HEK293 (cell line): ENCODE data around the gene ZNF483.

Experiments
- CTCF ChIA-PET: fragments of 350-600 bp; formaldehyde crosslinking; extraction: SDS; loops from one replicate; lab custom pipeline; 2021; ENCODE audit warnings: antibody characterized with exemption; lab: Yijun Ruan, JAX
- POLR2A ChIA-PET: fragments of 300-600 bp; formaldehyde crosslinking; extraction: SDS; loops from one replicate; lab custom pipeline; 2020; ENCODE audit warnings: antibody characterized with exemption, inconsistent platforms; lab: Yijun Ruan, JAX
- H3K27ac ChIP-seq: fragments of 200-500 bp; sonication (Bioruptor generic); 2 replicates; pipeline ENCODE4 v1.5.1; 2014; ENCODE audit warnings: low read depth, low read length, control low read depth, inconsistent platforms; ENCODE audit errors: extremely low read depth
- H3K36me3 ChIP-seq, 2 experiments: fragments of 200-500 bp in 1 of 2; sonication (Bioruptor generic) in 1 of 2; 1 replicate in 1 of 2; 2 replicates in 1 of 2; pipeline ENCODE4 v1.5.1; 2014 to 2017; ENCODE audit warnings: inconsistent platforms in 2 of 2, low read length in 2 of 2; ENCODE audit not compliant: control insufficient read depth in 2 of 2, insufficient read depth in 1 of 2
- H3K4me1 ChIP-seq: fragments of 200-500 bp; sonication (Bioruptor generic); 2 replicates; pipeline ENCODE4 v1.5.1; 2014; ENCODE audit warnings: mild to moderate bottlenecking, low read length, inconsistent platforms; ENCODE audit not compliant: control insufficient read depth, insufficient read depth
- H3K4me3 ChIP-seq: 2 replicates; pipeline ENCODE4 v1.5.1; 2011; ENCODE audit warnings: low read depth, mild to moderate bottlenecking, control low read depth, low read length, moderate library complexity
- H3K9me3 ChIP-seq: fragments of 200-500 bp; sonication (Bioruptor generic); 2 replicates; pipeline ENCODE4 v1.5.1; 2014; ENCODE audit warnings: low read depth, low read length, inconsistent platforms; ENCODE audit not compliant: control insufficient read depth, insufficient read depth
- AEBP2 ChIP-seq: fragments of 450-650 bp; formaldehyde crosslinking; IDR thresholded peaks from 2 replicates; pipeline ENCODE4 v1.5.1; 2016; ENCODE audit warnings: missing biosample characterization, missing genetic modification characterization, borderline replicate concordance
- PBX3 ChIP-seq: sonication (generic); formaldehyde crosslinking; IDR thresholded peaks from 2 replicates; pipeline ENCODE4 v1.8.1; 2022; ENCODE audit warnings: mild to moderate bottlenecking, moderate library complexity, missing genetic modification reagents
- SCRT1 ChIP-seq: fragments of 450-650 bp; formaldehyde crosslinking; IDR thresholded peaks from 2 replicates; pipeline ENCODE4 v1.5.1; 2016; ENCODE audit warnings: missing biosample characterization, missing genetic modification characterization, borderline replicate concordance
- SP2 ChIP-seq: fragments of 450-650 bp; formaldehyde crosslinking; IDR thresholded peaks from 2 replicates; pipeline ENCODE4 v1.5.1; 2016; ENCODE audit warnings: missing biosample characterization, missing genetic modification characterization
- ZBTB44 ChIP-seq: fragments of 450-650 bp; IDR thresholded peaks from 2 replicates; pipeline ENCODE4 v1.5.1; 2018; ENCODE audit warnings: missing biosample characterization, mild to moderate bottlenecking, missing genetic modification characterization
- ZBTB7A ChIP-seq: fragments of 450-650 bp; formaldehyde crosslinking; IDR thresholded peaks from 2 replicates; pipeline ENCODE4 v1.5.1; 2016; ENCODE audit warnings: low read depth, missing biosample characterization, missing genetic modification characterization
- ZBTB8A ChIP-seq: fragments of 450-650 bp; formaldehyde crosslinking; IDR thresholded peaks from 2 replicates; pipeline ENCODE4 v1.5.1; 2016; ENCODE audit warnings: missing biosample characterization, missing genetic modification characterization
- ZNF23 ChIP-seq: fragments of 450-650 bp; formaldehyde crosslinking; IDR thresholded peaks from 2 replicates; pipeline ENCODE4 v1.5.1; 2016; ENCODE audit warnings: missing biosample characterization, missing genetic modification characterization, borderline replicate concordance
- ZNF280C ChIP-seq: fragments of 450-650 bp; formaldehyde crosslinking; IDR thresholded peaks from 2 replicates; pipeline ENCODE4 v1.5.1; 2016; ENCODE audit warnings: missing biosample characterization, missing genetic modification characterization
- ZNF292 ChIP-seq: fragments of 450-650 bp; formaldehyde crosslinking; IDR thresholded peaks from 2 replicates; pipeline ENCODE4 v1.5.1; 2016; ENCODE audit warnings: low read depth, missing biosample characterization, missing genetic modification characterization, borderline replicate concordance
- ZNF311 ChIP-seq: fragments of 450-650 bp; formaldehyde crosslinking; IDR thresholded peaks from 2 replicates; pipeline ENCODE4 v1.5.1; 2017; ENCODE audit warnings: missing biosample characterization, missing genetic modification characterization, borderline replicate concordance
- ZNF324 ChIP-seq: fragments of 450-650 bp; formaldehyde crosslinking; IDR thresholded peaks from 2 replicates; pipeline ENCODE4 v1.5.1; 2016; ENCODE audit warnings: missing biosample characterization, missing genetic modification characterization
- ZNF394 ChIP-seq: fragments of 450-650 bp; formaldehyde crosslinking; IDR thresholded peaks from 2 replicates; pipeline ENCODE4 v1.5.1; 2016; ENCODE audit warnings: missing biosample characterization, missing genetic modification characterization, mild to moderate bottlenecking, moderate library complexity, borderline replicate concordance
- ZNF692 ChIP-seq: fragments of 450-650 bp; formaldehyde crosslinking; IDR thresholded peaks from 2 replicates; pipeline ENCODE4 v1.5.1; 2016; ENCODE audit warnings: missing biosample characterization, missing genetic modification characterization
- ZNF747 ChIP-seq: fragments of 450-650 bp; formaldehyde crosslinking; IDR thresholded peaks from 2 replicates; pipeline ENCODE4 v1.5.1; 2016; ENCODE audit warnings: missing biosample characterization, missing genetic modification characterization

ZNF483 gene

GRCh38 chr9:111598733-111599091, 73.7 kb downstream of the ZNF483 start:
- Histone ChIP-seq H3K9me3 (no peaks in the 10 kb centered on the region), H3K27ac (no peak overlapping the region; the same call in 1 of the 2 replicates), H3K4me3 (peak overlapping the region; percentile 61), H3K36me3 (peaks cover 0 to 23% of the 10 kb centered on the region in 2 experiments; a peak in 2 of 3 replicates), H3K4me1 (peaks cover 5% of the 10 kb centered on the region; the same call in 1 of the 2 replicates)
- CTCF ChIA-PET = interaction anchor here (0.7 to 2.0 kb wide), 21 partner anchors 10 to 338 kb away, joined by 3 to 18 read pairs (median 4); no protein-coding TSS in a partner anchor
- TF ChIP-seq AEBP2 (tag by site-specific recombination) (no peak), ZNF311 (no peak), ZNF747 (tag by site-specific recombination) (no peak), ZNF324 (tag by site-specific recombination) (no peak), ZNF292 (tag by site-specific recombination) (no peak), ZBTB44 (tag by site-specific recombination) (no peak), ZNF23 (tag by site-specific recombination) (no peak), ZBTB8A (tag by site-specific recombination) (no peak), ZNF280C (tag by site-specific recombination) (no peak), ZNF692 (tag by site-specific recombination) (no peak), ZBTB7A (tag by site-specific recombination) (no peak), ZNF394 (tag by site-specific recombination) (no peak), SP2 (tag by site-specific recombination) (no peak), PBX3 (CRISPR knock-in tag) (no peak), SCRT1 (tag by site-specific recombination) (no peak)
- POLR2A ChIA-PET = interaction anchor here (0.6 to 2.0 kb wide), 6 partner anchors 21 to 455 kb away, joined by 3 to 15 read pairs (median 4); partner anchors contain the start of genes DNAJC25 and GNG10
